ENCODE data around the gene STIP1. TPM values are rescaled to one million over a fixed set of nuclear protein-coding genes. Genes with fewer than 3 reads are reported as not detected.

Gene STIP1
- total RNA-seq, 1 experiment from 2014 or later, result 336 TPM

GRCh38 chr11:64152841-64153691, 32.9 kb upstream of the STIP1 start:
- RAD21 ChIA-PET (ENCODE audit: low non-redundant PET in 1 of 2, low total read pairs in 2 of 2, uncharacterized antibody in 2 of 2, unreplicated experiment in 2 of 2), result no interaction called here
- peak; percentile 96 for ATAC-seq
- TF ChIP-seq ZBTB33 (IDR thresholded peaks at IDR 0.05; ENCODE audit: extremely low read depth, insufficient replicate concordance, low read length), result no peak
- no peak for TF ChIP-seq CBX3 (IDR thresholded peaks at IDR 0.05; ENCODE audit: low read depth)
- TF ChIP-seq RAD21 (IDR thresholded peaks at IDR 0.05; ENCODE audit: low read depth), result peak; percentile 80
- peak; percentile 14 for TF ChIP-seq YY1 (IDR thresholded peaks at IDR 0.05; ENCODE audit: extremely low read depth, insufficient replicate concordance, low read depth, low read length)
- TF ChIP-seq, protein P1, sequence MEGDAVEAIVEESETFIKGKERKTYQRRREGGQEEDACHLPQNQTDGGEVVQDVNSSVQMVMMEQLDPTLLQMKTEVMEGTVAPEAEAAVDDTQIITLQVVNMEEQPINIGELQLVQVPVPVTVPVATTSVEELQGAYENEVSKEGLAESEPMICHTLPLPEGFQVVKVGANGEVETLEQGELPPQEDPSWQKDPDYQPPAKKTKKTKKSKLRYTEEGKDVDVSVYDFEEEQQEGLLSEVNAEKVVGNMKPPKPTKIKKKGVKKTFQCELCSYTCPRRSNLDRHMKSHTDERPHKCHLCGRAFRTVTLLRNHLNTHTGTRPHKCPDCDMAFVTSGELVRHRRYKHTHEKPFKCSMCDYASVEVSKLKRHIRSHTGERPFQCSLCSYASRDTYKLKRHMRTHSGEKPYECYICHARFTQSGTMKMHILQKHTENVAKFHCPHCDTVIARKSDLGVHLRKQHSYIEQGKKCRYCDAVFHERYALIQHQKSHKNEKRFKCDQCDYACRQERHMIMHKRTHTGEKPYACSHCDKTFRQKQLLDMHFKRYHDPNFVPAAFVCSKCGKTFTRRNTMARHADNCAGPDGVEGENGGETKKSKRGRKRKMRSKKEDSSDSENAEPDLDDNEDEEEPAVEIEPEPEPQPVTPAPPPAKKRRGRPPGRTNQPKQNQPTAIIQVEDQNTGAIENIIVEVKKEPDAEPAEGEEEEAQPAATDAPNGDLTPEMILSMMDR (IDR thresholded peaks at IDR 0.05 in 2 of 3, conservative IDR thresholded peaks at IDR 0.05 in 1 of 3; ENCODE audit: borderline replicate concordance in 1 of 3, insufficient read depth in 1 of 3, low read depth in 2 of 3, low read length in 2 of 3), result peak; percentile 69 to 99 (median 98)
- TF ChIP-seq ATF3 (IDR thresholded peaks at IDR 0.05), result no peak
- DNase-seq (ENCODE audit: low read depth, low spot score), result no peak
- BruUV-seq (replicated peaks), result no TSS peak
- H3K4me3 ChIP-seq (replicated peaks in 1 of 2; ENCODE audit: low read depth in 1 of 2, low read length in 2 of 2), result no peak overlapping the region
- POLR2A ChIA-PET, result no interaction called here
- peaks cover 3% of the 10 kb centered on the region; the same call in 1 of the 2 replicates for H4K20me1 ChIP-seq (ENCODE audit: insufficient read depth)
- H3K27ac ChIP-seq (ENCODE audit: low read depth, low read length), result no peak overlapping the region
- no peak overlapping the region for H2AFZ ChIP-seq (ENCODE audit: low read depth, low read length, poor library complexity, severe bottlenecking)
- intact Hi-C loops (cut with micrococcal nuclease), result no loop called here
- H3K27me3 ChIP-seq (ENCODE audit: insufficient read depth, low read length), result no peaks in the 10 kb centered on the region
- H3K4me2 ChIP-seq (ENCODE audit: low read length), result peak overlapping the region; percentile 39
- H3K9ac ChIP-seq (ENCODE audit: low read length), result no peak overlapping the region
- H3K36me3 ChIP-seq (ENCODE audit: control insufficient read depth in 1 of 2, insufficient read depth in 2 of 2, low read length in 2 of 2), result no peaks in the 10 kb centered on the region
- peaks cover 11% of the 10 kb centered on the region; the same call in 1 of the 2 replicates for H3K79me2 ChIP-seq (ENCODE audit: insufficient read depth, low read length)
- H3K9me2 ChIP-seq (ENCODE audit: insufficient read depth), result no peaks in the 10 kb centered on the region
- CTCF ChIA-PET, result interaction anchor here (0.6 to 1.3 kb wide), 10 partner anchors 11 to 351 kb away, joined by 3 to 9 read pairs (median 4); partner anchors contain the start of genes MACROD1 and MARK2
- peaks cover 0 to 8% of the 10 kb centered on the region in 2 experiments; a peak in 2 of 4 replicates for H3K4me1 ChIP-seq (ENCODE audit: control insufficient read depth in 1 of 2, insufficient read depth in 2 of 2, low read length in 2 of 2)
- no peaks in the 10 kb centered on the region for H3K9me3 ChIP-seq (ENCODE audit: control insufficient read depth in 1 of 2, insufficient read depth in 1 of 2, low read depth in 1 of 2, low read length in 2 of 2)

All from HCT116 (cell line).